Fibroblast of upper back skin (primary cell): ENCODE results near the gene TCF12.

Source experiments
- DNase-seq: peaks from one replicate; pipeline ENCODE4 v3.0.0-alpha.2; 2013

Gene TCF12

DNA sequence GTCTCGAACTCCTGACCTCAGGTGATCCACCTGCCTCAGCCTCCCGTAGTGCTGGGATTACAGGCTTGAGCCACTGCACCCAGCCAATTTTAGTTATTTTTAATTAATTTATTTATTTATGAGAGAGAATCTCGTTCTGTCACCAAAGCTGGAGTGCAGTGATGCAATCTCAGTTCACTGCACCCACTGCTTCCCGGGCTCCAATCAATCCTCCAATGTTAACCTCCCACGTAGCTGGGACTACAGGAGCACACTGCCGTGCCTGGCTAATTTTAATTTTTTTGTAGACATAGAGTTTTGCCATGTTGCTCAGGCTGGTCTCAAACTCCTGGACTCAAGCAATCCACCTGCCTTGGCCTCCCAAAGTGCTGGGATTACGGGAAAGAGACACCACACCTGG is 137.9 kb downstream of the TCF12 start:
- DNase-seq: no peak

DNA sequence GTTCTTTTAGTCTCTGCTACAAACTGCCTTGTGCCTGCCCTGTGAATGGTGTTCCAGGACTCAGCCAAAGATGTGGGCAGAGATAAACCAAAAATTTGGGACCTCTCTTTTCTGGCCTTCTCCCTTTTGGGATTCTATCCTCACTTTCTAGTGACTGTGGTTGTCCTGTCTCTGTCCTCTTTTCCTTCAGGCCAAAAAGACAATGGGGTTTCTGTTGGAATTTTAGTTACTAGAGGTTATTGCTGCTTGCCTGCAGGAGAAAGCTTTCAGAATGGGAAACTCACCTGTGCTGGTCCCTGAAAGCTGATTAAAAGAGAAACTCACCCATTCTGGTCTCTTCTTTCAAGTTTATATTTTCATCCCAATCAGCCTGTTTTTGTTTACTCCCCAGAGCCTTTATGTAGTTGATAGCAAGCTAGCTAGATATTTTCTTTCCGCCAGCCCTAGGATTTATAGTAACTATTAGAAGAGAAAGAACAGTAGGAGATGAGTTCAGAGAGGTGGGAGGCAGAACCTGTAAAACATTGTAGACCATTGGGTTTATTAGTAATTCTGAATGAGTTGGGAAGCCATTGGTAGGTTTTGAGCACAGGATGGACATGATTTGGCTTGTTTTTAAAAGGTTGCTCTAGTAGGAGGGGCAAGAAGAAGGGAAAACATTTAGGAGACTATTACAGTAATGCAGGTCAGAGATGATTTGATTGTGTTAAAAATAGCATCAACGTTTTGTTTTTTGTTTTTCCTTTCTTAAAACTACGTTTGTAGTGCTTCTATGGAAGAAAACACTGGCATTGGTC is 138.9 kb downstream of the TCF12 start:
- DNase-seq: no peak

DNA sequence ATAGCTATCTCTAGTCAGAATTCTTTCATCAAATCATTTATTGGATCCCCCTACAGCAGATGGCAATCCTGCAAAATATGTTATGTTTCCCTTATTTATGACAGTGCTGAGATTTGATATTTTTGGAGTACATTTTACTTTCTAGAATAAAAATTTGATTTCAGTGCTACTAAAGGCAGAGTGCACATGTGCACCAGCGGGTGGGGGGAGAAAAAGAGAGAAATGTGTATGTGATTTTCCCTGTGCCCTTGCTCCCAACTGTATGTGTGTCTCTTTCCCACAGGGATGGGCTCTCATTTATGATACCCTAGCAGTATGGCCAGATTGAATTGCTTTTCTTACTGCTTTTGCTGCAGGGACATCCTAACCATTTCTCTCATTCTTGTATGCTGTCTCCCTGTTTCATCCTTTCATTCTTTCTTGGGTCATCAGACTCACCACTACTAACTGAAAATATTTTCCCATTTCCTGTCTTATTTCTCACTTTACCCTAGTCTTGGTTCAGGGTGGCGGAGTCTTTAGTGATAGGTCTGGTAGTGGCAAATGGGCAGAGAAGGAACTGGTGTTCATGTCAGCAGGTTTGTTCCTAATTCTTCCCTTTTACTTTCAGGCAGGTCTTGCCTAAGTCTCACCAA is 140.7 kb downstream of the TCF12 start:
- peak; percentile 33 for DNase-seq

DNA sequence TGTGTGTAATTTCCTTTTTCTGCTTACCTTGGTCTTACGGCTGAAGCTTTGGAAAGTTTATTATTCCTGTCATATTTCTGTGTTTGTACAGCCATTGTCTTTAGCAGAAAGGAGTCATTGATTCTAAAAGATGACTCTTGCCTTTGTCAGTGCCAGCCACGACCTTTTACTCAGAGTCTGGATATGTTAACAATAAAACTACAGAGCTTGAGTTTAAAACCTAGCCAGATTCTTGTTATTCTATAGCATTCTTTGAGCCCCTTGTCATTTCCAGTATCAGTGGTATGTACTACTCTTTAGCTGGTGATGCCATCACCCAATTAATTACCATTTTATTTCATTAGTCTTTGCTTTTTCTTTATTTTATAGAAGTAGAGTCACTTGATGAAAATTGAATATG is 142.4 kb downstream of the TCF12 start:
- DNase-seq: peak; percentile 79

DNA sequence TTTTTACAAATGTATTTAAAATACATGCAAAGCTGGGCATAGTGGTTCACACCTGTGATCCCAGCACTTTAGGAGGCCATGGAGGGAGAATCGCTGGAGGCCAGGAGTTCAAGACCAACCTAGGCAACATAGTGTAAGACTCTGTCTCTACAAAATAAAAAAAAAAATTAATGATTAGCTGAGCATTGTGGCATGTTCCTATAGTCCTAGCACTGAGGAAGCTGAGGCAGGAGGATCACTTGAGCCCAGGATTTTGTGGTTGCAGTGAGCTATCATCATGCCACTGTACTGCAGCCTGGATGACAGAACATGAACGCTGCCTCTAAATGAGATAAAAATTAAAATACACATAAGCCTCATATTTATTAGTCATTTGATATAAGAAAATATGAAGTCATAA is 142.8 kb downstream of the TCF12 start:
- DNase-seq: no peak

DNA sequence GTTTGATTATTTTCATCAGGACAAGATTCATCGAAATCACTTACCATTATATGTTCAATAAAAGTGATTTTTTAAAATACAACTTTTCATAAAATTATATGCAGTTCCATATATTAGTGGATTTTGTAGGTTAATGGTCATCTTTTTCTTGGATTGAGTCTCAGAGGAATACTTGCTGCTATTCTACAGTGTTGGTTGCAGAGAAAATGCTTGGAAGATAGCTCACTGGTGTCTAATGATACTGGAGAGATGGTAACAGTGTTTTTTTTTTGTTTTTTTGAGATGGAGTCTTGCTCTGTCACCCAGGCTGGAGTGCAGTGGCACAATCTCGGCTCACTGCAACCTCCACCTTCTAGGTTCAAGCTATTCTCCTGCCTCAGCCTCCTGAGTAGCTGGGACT is 143.3 kb downstream of the TCF12 start:
- DNase-seq: peak; percentile 6

DNA sequence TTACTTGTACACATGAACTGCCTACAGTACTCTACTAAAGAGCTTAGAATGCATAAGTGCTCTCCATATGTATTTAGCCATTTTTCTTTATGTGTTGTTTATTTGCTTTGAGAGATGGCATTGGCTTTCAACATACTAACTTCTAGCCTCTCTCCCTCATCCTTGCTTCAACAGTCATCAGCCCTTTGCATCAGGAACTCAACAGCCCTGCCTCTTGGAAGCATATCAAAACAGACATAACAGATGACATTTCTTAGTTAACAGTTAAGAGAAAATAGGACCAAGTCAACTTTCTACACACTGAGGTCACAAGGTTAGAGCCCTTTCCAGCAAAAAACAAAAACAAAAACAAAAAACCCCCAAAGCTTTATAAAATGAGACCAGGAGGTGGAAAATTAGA is 145.6 kb downstream of the TCF12 start:
- no peak for DNase-seq

DNA sequence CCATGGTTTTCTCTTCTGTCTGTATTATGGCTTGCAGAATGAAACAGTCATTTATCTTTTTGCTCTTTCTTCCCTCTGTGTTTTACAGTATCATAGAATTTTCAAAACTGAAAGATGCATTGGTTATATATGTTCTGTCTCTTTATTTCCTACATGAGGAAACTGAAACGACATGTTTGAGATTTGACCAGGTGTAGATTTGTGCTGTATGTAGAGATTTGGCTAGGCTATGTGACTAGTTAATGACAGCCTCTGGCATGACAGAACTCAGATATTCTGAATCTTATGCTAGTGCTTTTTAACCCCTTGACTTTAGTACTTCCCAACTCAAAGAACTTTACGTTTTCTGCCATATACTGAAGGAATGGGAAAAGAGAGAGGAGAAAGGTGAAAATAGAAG is 151.0 kb downstream of the TCF12 start:
- no peak for DNase-seq

DNA sequence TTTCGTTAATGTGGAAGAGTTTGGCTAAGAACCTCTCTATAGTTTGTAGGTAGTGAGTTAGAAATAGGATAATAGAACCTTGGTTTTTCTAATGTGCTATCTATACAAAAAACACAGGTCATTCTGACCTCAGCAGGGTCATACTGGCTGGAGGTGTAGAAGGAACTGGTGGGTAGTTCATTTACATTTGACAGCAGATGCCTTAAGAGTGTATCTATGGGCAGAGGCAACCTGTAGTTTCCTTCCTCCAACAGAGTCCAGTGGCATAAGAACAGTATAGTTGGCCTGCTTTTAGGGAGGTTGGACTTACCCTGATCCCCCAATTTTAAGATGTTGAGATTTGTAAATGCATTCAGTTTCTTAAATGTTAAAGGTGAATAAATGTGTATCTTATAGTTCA is 152.2 kb downstream of the TCF12 start:
- no peak for DNase-seq

DNA sequence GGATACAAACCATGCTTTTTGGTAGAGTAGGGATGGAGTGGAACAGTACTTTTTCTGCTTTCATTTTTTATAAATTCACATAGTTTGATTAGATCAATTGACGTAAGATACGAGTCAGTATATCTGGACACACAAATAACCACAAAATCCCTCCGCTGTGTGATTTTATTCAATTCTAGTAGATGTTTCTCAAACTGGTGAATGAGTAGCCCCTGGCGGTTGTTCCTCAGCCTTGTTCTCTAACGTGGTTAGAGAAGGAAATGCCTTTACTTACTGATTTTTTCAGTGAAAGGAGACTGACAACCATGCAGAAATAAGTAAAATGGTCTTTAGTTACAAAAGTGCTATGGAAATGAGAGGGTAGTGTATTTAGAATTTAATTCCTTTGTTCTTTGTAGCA is 161.0 kb downstream of the TCF12 start:
- DNase-seq: peak; percentile 8

DNA sequence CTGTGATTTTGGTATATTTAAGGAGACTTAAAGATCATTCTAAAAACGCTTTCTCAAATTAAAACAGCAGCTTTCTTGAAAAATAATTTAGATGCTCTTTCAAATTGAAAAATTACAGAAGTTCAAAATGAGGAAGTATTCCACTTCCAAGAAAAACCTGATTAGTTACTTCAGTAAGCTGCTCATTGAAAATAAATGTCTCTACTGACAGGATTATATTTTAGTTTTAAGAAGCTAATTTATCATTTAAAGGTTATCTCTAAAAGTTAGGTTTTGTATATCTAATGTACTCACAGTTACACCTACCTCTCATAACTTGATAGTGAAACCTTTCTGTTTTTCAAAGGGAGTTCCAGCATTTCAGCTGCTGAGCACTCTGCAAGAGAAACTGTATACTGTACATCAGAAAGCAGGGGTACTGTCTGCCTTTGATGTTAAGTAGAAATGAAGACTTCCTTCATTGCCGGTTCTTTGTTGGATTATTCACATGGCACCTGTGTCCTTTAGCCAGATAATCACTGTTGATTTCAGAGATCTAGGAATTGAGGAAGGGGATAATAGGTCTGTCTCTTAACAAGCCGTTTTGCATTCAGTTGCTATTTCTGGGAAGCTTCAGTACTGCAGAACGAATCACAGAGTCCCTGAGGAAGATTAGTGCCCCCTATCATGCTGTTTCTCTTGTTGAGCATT is 161.6 kb downstream of the TCF12 start:
- DNase-seq: no peak

DNA sequence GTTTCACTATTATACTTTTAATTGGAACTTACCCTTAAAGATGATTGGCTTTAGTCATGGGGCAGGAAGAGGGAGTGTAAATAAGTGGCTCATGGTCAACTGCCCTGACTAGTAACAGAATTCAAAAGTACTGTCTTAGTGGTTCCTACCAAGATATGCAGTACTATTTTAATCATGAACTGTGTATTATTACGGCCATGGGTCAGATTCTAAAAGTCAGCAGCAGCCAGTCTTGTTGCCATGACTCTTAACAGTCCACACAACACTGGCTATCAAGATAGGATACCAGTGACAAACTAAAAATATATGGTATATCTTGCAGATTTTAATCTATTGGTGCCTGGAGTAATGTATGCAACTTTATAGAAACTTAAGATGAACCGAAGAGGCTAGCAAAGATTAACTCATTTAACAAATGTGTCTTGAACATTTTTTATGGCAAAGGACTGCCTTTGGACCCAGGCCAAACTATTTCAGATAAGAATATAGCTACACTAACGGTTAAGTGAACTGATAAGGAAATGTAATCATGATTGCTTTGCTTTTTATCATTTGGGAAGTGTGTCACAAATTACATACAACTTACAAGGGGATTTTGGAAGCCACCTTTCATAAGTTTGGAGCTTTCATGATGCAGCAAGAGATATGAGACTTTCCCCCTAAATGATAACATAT is 163.7 kb downstream of the TCF12 start:
- DNase-seq: no peak

DNA sequence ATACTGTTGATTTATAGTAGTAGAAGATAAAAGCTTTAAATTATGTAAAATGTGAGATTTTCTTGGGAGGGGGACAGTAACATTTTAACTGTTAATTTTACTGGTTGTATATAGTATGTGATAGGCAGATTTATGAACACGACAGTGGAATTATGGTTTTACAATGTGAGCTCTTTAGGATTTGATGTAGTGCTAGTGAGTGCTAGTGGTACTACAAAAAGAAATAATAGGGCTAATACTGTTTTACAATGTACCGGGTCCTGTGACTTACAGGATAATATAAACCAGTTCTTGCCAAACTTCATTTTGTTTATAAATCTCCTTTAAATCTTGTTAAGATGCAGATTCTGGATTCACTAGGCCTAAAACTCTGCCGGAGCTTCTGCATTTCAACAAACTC is 165.7 kb downstream of the TCF12 start:
- DNase-seq: no peak

DNA sequence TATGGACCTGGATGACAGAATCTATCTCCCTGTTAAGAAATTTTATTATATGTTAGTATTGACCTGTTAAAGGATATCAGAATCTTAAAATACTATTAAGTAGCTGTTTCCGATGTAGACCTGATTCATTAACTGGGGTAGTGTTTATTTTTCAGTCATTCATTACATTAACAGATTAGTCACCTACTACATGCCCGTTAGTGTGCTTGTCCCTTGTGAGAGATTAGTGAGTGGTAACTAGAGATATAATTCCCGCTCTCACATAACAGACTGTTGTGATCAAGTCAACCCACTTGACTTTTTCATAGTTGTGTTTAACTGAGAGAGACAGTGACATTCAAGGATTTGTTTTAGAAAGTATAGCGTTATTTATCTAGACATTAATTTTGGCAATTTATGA is 166.8 kb downstream of the TCF12 start:
- DNase-seq: no peak

DNA sequence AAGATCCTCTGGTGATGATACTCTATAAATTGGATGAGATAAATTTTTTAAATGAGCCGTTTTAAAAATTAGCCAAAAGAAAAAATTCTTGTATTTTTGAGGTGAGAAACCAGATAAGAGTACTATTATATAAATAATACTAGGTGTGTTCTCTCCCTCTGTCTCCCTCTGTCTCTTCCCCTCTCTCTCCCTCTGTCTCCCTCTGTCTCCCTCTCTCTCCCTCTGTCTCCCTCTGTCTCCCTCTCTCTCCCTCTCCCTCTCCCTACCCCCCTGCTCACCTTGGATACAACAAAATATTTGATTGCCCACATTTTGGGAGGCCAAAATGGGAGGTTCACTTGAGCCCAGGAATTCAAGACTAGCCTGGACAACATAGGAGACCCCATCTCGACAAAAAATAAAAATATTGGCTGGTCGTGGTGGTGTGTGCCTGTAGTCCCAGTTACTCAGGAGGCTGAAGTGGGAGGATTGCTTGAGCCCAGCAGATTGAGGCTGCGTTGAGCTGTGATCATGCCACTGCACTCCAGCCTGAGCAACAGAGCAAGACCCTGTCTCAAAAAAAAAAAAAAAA is 168.5 kb downstream of the TCF12 start:
- no peak for DNase-seq

DNA sequence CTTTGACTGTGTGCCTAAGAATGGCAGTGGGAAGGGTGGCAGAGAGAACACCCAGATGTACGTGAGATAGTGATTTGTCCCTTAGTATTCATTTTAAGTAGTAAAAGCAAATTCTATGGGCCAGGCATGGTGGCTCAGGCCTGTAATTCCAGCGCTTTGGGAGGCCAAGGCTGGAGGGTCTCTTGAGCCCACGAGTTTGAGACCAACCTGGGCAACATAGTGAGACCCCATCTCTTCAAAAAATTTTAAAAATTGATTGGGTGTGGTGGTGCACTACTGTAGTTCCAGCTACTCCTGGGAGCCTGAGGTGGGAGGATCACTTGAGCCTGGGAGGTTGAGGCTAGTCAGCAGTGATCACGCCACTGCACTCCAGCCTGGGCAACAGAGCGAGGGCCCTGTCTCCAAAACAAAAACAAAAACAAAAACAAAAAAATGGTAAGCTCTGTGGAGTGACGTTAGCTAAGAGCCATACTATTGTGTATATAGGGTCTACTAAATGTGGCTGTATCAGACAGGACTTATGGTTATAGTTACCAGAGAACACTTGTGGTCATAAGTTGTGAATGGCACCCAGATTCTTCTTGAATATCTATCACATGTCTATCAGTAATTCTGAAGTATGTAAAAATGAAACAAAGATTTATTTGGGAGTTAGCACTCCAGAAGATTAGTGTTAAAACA is 171.5 kb downstream of the TCF12 start:
- no peak for DNase-seq

DNA sequence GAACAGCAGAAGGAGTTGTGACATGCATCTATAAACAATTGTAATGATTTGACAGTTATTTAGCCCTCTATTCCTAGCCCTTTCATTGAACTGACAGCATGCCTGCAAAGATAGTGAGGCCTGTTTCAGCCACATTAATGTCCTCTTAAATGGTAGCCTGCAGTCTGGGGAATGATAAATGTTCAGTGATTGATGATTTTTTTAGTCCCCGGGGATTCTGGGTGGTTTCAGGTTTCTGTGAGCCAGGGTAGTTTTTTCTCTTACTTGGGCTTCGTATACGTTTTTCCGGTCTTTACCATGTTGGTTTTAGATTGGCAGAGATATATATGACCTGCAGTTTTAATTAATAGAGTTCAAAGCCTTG is 172.0 kb downstream of the TCF12 start:
- peak; percentile 39 for DNase-seq

DNA sequence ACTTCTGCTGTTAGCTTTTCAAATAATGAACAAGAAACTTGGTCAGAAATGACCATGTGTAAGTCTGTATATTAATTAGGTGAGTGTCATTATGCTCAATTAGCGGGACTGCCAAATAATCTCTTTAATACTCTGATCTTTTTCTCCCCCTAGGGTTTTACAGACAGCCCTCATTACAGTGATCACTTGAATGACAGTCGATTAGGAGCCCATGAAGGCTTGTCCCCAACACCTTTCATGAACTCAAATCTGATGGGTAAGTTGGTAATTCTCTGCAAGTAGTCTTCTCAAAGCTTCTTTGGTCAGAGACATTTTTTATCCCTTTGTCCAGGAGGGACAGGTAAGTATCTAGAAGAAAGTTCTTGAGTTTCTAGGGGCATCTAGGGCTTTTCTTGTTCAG is 173.2 kb downstream of the TCF12 start:
- no peak for DNase-seq

DNA sequence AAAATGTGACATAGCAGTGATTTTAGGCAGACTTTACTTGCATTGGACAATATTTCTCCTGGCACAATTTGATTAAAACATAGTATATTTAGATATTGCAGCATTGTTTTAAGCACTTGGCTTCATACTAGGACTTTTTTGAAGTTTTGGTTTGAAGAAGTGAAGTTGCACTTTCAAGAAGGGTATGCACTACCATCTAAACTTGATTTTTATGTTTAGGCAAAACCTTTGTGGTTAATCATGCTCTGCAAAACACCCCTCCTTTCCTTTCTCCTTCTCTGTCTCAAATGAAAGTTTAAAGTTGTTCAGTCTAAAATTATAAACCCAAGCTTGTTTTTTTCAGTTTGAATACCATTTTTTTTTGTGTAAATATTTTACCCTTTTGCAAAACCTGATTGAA is 173.8 kb downstream of the TCF12 start:
- no peak for DNase-seq

DNA sequence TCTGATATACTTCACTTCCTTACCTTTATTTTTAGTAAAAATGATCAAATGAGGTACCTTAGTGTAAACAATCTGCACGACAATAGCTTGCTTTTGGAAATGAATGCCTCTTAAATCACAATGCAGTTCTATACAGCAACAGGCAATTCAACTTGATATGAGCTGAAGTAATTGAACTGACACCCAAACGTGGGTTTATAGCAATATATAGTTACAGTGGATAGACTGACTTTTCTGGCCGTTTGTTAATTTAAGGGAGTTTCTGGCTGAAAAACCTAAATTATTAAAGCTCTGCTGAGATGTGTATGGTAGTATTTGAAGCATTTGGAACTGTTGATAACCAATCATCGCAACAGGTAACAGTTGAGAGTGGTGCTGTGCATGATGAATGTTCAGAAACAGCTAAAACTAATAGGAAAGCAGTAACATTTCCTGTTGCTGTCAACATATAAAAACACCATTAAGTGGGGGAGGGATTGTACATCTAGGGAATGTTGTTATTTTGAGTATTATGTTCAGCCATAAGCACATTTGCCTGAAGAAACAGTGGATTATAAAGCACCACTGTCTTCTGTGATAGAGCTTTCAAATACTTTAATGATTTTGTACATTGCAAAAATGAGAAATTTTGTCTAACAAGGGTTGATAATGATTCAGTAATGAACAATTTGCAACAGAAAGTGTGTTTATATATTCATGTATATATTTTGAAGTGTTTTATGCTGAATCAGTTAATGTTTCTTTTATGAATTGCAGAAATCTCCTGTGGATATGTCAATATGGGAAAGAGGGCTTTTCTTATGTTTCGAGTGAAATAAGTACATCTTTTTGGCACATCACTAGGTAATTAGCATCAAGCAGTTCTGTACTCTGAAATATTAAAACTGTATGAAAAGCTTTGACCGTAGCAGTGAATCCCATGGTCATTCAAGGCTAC is 176.1 kb downstream of the TCF12 start:
- no peak for DNase-seq

DNA sequence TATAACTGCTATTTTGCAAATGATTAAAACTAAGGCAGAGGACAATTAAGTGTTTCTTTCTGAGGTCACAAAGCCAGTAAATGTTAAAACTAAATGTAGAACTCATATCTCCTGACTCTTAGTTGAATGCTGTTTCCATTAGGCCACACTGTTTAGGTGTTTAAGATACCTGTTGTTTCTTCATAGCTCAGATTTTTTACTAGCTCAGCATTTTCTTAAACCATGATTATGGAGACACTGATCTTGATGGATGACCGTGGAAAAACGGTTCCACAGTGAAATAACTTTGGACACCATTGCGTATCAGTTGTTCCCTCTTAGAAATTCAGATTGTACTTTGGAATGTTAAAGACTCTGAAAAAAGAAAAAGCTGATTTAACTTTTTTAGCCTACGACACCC is 177.5 kb downstream of the TCF12 start:
- no peak for DNase-seq

DNA sequence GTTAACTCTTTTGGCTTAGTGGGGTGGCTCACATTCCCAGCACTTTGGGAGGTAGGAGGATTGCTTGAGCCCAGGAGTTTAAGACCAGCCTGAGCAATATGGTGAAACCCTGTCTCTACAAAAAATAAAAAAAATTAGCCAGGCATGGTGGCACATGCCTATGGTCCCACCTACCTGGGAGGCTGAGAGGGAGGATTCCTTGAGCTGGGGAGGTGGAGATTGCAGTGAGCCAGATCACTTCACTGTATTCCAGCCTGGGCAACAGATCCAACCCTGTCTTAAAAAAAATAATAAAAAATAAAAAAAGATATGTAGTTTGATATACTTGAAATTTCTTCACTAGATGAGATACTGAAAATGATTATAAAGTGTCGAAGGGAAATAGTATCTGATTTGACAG is 178.8 kb downstream of the TCF12 start:
- DNase-seq: no peak
